Activated naive CD4-positive, alpha-beta T cell treated with anti-CD3 and anti-CD28 coated beads, Interleukin-2, amount 10 ng/mL, durations not matched to agents 7 days and 5 days (primary cell): ENCODE measurements around the gene PBX3.

ENCODE experiments used
- CTCF ChIA-PET: fragments of 350-600 bp; sonication (Branson Sonifier 250); formaldehyde crosslinking; loops from one replicate; lab custom pipeline; 2021; ENCODE audit warnings: antibody characterized with exemption; lab: Charles Lee
- DNase-seq: peaks from one replicate; pipeline ENCODE4 v3.0.0-alpha.2; 2020
- H3K27ac Mint-ChIP-seq: one replicate; pipeline ENCODE4 v1.8.0; 2021; ENCODE audit warnings: mild to moderate bottlenecking, moderate library complexity, mixed read lengths
- H3K27me3 Mint-ChIP-seq: one replicate; pipeline ENCODE4 v1.8.0; 2021; ENCODE audit warnings: mild to moderate bottlenecking, mixed read lengths
- H3K36me3 Mint-ChIP-seq: one replicate; pipeline ENCODE4 v1.8.0; 2021; ENCODE audit warnings: mixed read lengths
- H3K4me1 Mint-ChIP-seq: one replicate; pipeline ENCODE4 v1.8.0; 2021; ENCODE audit warnings: mixed read lengths
- H3K4me3 Mint-ChIP-seq: one replicate; pipeline ENCODE4 v1.8.0; 2021; ENCODE audit warnings: mild to moderate bottlenecking, moderate library complexity, mixed read lengths
- H3K9me3 Mint-ChIP-seq: one replicate; pipeline ENCODE4 v1.8.0; 2021; ENCODE audit warnings: mixed read lengths

The PBX3 gene

GRCh38 chr9:125893277-125893676 is 146.1 kb downstream of the PBX3 start:
- CTCF ChIA-PET: no interaction called here
- Mint-ChIP-seq H3K4me1 (peaks cover 10% of the 10 kb centered on the region), H3K36me3 (no peaks in the 10 kb centered on the region), H3K4me3 (no peak overlapping the region), H3K27ac (no peak overlapping the region), H3K9me3 (no peaks in the 10 kb centered on the region), H3K27me3 (peaks cover 24% of the 10 kb centered on the region)
- DNase-seq: no peak

GRCh38 chr9:125894566-125894965 is 147.4 kb downstream of the PBX3 start:
- DNase-seq: no peak
- CTCF ChIA-PET: no interaction called here
- no peak overlapping the region for H3K27ac Mint-ChIP-seq
- H3K4me3 Mint-ChIP-seq: no peak overlapping the region
- peaks cover 2% of the 10 kb centered on the region for H3K4me1 Mint-ChIP-seq
- H3K36me3 Mint-ChIP-seq: no peaks in the 10 kb centered on the region
- H3K9me3 Mint-ChIP-seq: no peaks in the 10 kb centered on the region
- peaks cover 12% of the 10 kb centered on the region for H3K27me3 Mint-ChIP-seq

- Mint-ChIP-seq H3K27me3 (no peaks in the 10 kb centered on the region), H3K4me1 (no peaks in the 10 kb centered on the region), H3K9me3 (no peaks in the 10 kb centered on the region), H3K36me3 (no peaks in the 10 kb centered on the region), H3K27ac (no peak overlapping the region), H3K4me3 (no peak overlapping the region)
- CTCF ChIA-PET: no interaction called here
- no peak for DNase-seq
Measured at GRCh38 chr9:125896404-125896803, 149.2 kb downstream of the PBX3 start.

- no peak overlapping the region for H3K4me3 Mint-ChIP-seq
- DNase-seq: no peak
- CTCF ChIA-PET: no interaction called here
Measured at GRCh38 chr9:125896964-125897363, 149.8 kb downstream of the PBX3 start.

GRCh38 chr9:125897481-125897880 is 150.3 kb downstream of the PBX3 start:
- CTCF ChIA-PET: no interaction called here
- Mint-ChIP-seq H3K4me3 (no peak overlapping the region), H3K4me1 (no peaks in the 10 kb centered on the region), H3K27ac (no peak overlapping the region), H3K27me3 (no peaks in the 10 kb centered on the region), H3K9me3 (no peaks in the 10 kb centered on the region), H3K36me3 (no peaks in the 10 kb centered on the region)
- no peak for DNase-seq

More at GRCh38 chr9:125896964-125897363, 149.8 kb downstream of the PBX3 start:
- Mint-ChIP-seq H3K9me3 (no peaks in the 10 kb centered on the region), H3K36me3 (no peaks in the 10 kb centered on the region), H3K27me3 (no peaks in the 10 kb centered on the region), H3K4me1 (no peaks in the 10 kb centered on the region), H3K27ac (no peak overlapping the region)

- Mint-ChIP-seq H3K27me3 (no peaks in the 10 kb centered on the region), H3K36me3 (no peaks in the 10 kb centered on the region), H3K4me1 (no peaks in the 10 kb centered on the region), H3K4me3 (no peak overlapping the region), H3K27ac (no peak overlapping the region), H3K9me3 (no peaks in the 10 kb centered on the region)
- DNase-seq: no peak
- CTCF ChIA-PET: no interaction called here
Measured at GRCh38 chr9:125902214-125902613, 155.0 kb downstream of the PBX3 start.

- no peaks in the 10 kb centered on the region for H3K4me1 Mint-ChIP-seq
- DNase-seq: no peak
- H3K9me3 Mint-ChIP-seq: no peaks in the 10 kb centered on the region
- H3K36me3 Mint-ChIP-seq: no peaks in the 10 kb centered on the region
- no peaks in the 10 kb centered on the region for H3K27me3 Mint-ChIP-seq
- H3K27ac Mint-ChIP-seq: no peak overlapping the region
- no peak overlapping the region for H3K4me3 Mint-ChIP-seq
- CTCF ChIA-PET: no interaction called here
Measured at GRCh38 chr9:125902831-125903512, 155.8 kb downstream of the PBX3 start.

GRCh38 chr9:125904155-125904851 is 157.1 kb downstream of the PBX3 start:
- Mint-ChIP-seq H3K36me3 (no peaks in the 10 kb centered on the region), H3K9me3 (no peaks in the 10 kb centered on the region), H3K4me3 (no peak overlapping the region), H3K27ac (no peak overlapping the region), H3K4me1 (no peaks in the 10 kb centered on the region), H3K27me3 (no peaks in the 10 kb centered on the region)
- CTCF ChIA-PET: no interaction called here
- no peak for DNase-seq

GRCh38 chr9:125906144-125906543 is 159.0 kb downstream of the PBX3 start:
- Mint-ChIP-seq H3K4me3 (no peak overlapping the region), H3K36me3 (no peaks in the 10 kb centered on the region), H3K27me3 (no peaks in the 10 kb centered on the region), H3K9me3 (no peaks in the 10 kb centered on the region), H3K27ac (no peak overlapping the region), H3K4me1 (no peaks in the 10 kb centered on the region)
- CTCF ChIA-PET: no interaction called here
- DNase-seq: no peak

GRCh38 chr9:125906893-125907292 is 159.7 kb downstream of the PBX3 start:
- no peak overlapping the region for H3K4me3 Mint-ChIP-seq
- H3K4me1 Mint-ChIP-seq: no peaks in the 10 kb centered on the region
- no peak overlapping the region for H3K27ac Mint-ChIP-seq
- CTCF ChIA-PET: no interaction called here
- DNase-seq: no peak
- H3K36me3 Mint-ChIP-seq: no peaks in the 10 kb centered on the region
- H3K27me3 Mint-ChIP-seq: no peaks in the 10 kb centered on the region
- H3K9me3 Mint-ChIP-seq: no peaks in the 10 kb centered on the region

GRCh38 chr9:125908136-125908535 is 161.0 kb downstream of the PBX3 start:
- Mint-ChIP-seq H3K36me3 (no peaks in the 10 kb centered on the region), H3K4me1 (no peaks in the 10 kb centered on the region), H3K4me3 (no peak overlapping the region), H3K27ac (no peak overlapping the region), H3K27me3 (no peaks in the 10 kb centered on the region), H3K9me3 (no peaks in the 10 kb centered on the region)
- CTCF ChIA-PET: no interaction called here
- DNase-seq: no peak

- Mint-ChIP-seq H3K4me1 (no peaks in the 10 kb centered on the region), H3K9me3 (no peaks in the 10 kb centered on the region), H3K36me3 (no peaks in the 10 kb centered on the region), H3K27me3 (no peaks in the 10 kb centered on the region), H3K4me3 (no peak overlapping the region), H3K27ac (no peak overlapping the region)
- no peak for DNase-seq
- CTCF ChIA-PET: no interaction called here
Measured at GRCh38 chr9:125908966-125909365, 161.8 kb downstream of the PBX3 start.

- DNase-seq: no peak
- no peak overlapping the region for H3K27ac Mint-ChIP-seq
- H3K27me3 Mint-ChIP-seq: no peaks in the 10 kb centered on the region
- no peaks in the 10 kb centered on the region for H3K36me3 Mint-ChIP-seq
- H3K4me3 Mint-ChIP-seq: no peak overlapping the region
- H3K4me1 Mint-ChIP-seq: no peaks in the 10 kb centered on the region
- no peaks in the 10 kb centered on the region for H3K9me3 Mint-ChIP-seq
- CTCF ChIA-PET: interaction anchor here (1.4 kb wide), 1 partner anchor 9 kb away, joined by 4 read pairs; no protein-coding TSS in a partner anchor
Measured at GRCh38 chr9:125909459-125909858, 162.3 kb downstream of the PBX3 start.

GRCh38 chr9:125910286-125910685 is 163.1 kb downstream of the PBX3 start:
- Mint-ChIP-seq H3K36me3 (no peaks in the 10 kb centered on the region), H3K27me3 (no peaks in the 10 kb centered on the region), H3K27ac (no peak overlapping the region), H3K4me3 (no peak overlapping the region), H3K4me1 (no peaks in the 10 kb centered on the region), H3K9me3 (no peaks in the 10 kb centered on the region)
- DNase-seq: no peak
- CTCF ChIA-PET: interaction anchor here (1.4 kb wide), 1 partner anchor 9 kb away, joined by 4 read pairs; no protein-coding TSS in a partner anchor
